Stomach smooth muscle (tissue), 2 donors: ENCODE measurements around the gene VPS26C.
"Not testable (repeated sequence)": the region's sequence is repeated elsewhere in the genome, so short reads cannot be mapped to it uniquely, and the experiment has no call there.

ENCODE experiments used
- H3K27ac ChIP-seq: one replicate; pipeline ENCODE4 v1.7.0; 2013; ENCODE audit warnings: mild to moderate bottlenecking, low read length, inconsistent platforms
- H3K27me3 ChIP-seq, 2 donors: one replicate each; pipeline ENCODE4 v1.7.0; 2013; ENCODE audit warnings: low read length in 2 of 2; ENCODE audit not compliant: insufficient read depth in 2 of 2, control insufficient read depth in 1 of 2
- H3K36me3 ChIP-seq, 2 donors: one replicate each; pipeline ENCODE4 v1.7.0; 2013; ENCODE audit warnings: low read length in 2 of 2; ENCODE audit not compliant: control insufficient read depth in 2 of 2, insufficient read depth in 2 of 2
- H3K4me1 ChIP-seq: one replicate; pipeline ENCODE4 v1.7.0; 2013; ENCODE audit warnings: low read length; ENCODE audit not compliant: control insufficient read depth, insufficient read depth
- H3K4me3 ChIP-seq, 2 donors: one replicate each; pipeline ENCODE4 v1.7.0; 2013; ENCODE audit warnings: low read length in 2 of 2
- H3K9ac ChIP-seq, 2 donors: one replicate each; pipeline ENCODE4 v1.7.0; 2013; ENCODE audit warnings: low read length in 2 of 2, mild to moderate bottlenecking in 1 of 2
- H3K9me3 ChIP-seq, 2 donors: one replicate each; pipeline ENCODE4 v1.7.0; 2013; ENCODE audit warnings: low read length in 2 of 2; ENCODE audit not compliant: control insufficient read depth in 2 of 2
- donor health status: healthy.
- donor health status: Pancreatic carcinoma.

VPS26C gene

DNA sequence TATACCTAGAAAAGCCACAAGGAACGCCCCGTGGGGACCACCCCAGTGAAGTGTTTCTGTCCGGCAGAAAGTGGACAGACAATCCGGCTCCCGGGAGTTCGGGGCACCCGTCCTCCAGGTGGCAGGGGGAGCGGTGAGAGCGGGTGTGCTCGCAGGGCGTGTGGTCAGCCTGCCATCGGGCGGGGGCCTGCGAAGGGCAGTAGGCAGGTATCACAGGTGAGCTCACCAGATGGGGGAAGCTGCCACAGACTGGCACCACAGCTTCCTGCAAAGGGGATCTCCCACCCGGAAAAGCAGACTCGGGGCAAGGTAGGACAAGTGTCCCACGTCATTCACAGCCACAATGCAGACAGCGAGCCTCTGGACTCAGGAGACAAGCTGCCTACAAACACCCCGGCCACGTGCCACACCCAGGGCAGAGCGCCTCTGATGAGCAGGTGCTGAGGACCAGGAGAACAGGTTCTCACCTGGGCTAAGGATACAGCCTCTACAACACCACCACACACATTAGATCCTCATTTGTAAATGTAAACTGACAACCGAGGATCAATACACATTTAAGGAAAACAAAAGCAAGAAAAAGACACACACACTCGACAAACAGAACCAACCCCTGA is 36.4 kb downstream of the VPS26C start:
- Histone ChIP-seq H3K4me3 (no peak overlapping the region), H3K4me1 (no peaks in the 10 kb centered on the region), H3K27me3 (no peaks in the 10 kb centered on the region), H3K36me3 (peaks cover 57 to 59% of the 10 kb centered on the region in 2 donors), H3K27ac (no peak overlapping the region), H3K9ac (no peak overlapping the region), H3K9me3 (no peaks in the 10 kb centered on the region)

- Histone ChIP-seq H3K9me3 (no peaks in the 10 kb centered on the region), H3K9ac (no peak overlapping the region), H3K4me1 (no peaks in the 10 kb centered on the region), H3K4me3 (no peak overlapping the region), H3K36me3 (peaks cover 74 to 75% of the 10 kb centered on the region in 2 donors), H3K27ac (no peak overlapping the region), H3K27me3 (no peaks in the 10 kb centered on the region)
These were observed 39.1 kb downstream of the VPS26C start for GRCh38 chr21:37228003-37228400.

- peaks cover 67 to 71% of the 10 kb centered on the region in 2 donors for H3K36me3 ChIP-seq
- H3K9ac ChIP-seq, result no peak overlapping the region
- no peak overlapping the region for H3K4me3 ChIP-seq
- no peaks in the 10 kb centered on the region for H3K27me3 ChIP-seq
- H3K27ac ChIP-seq, result no peak overlapping the region
- H3K4me1 ChIP-seq, result no peaks in the 10 kb centered on the region
- H3K9me3 ChIP-seq, result no peaks in the 10 kb centered on the region
These were observed 39.8 kb downstream of the VPS26C start for GRCh38 chr21:37227071-37228002.

GRCh38 chr21:37226041-37226920 is 40.9 kb downstream of the VPS26C start:
- peaks cover 57 to 62% of the 10 kb centered on the region in 2 donors for H3K36me3 ChIP-seq
- H3K4me3 ChIP-seq, result no peak overlapping the region
- H3K9me3 ChIP-seq, result no peaks in the 10 kb centered on the region
- no peaks in the 10 kb centered on the region for H3K27me3 ChIP-seq
- H3K9ac ChIP-seq, result no peak overlapping the region
- H3K4me1 ChIP-seq, result peaks cover 2% of the 10 kb centered on the region
- no peak overlapping the region for H3K27ac ChIP-seq

GRCh38 chr21:37224861-37225839 is 42.0 kb downstream of the VPS26C start:
- no peak overlapping the region for H3K4me3 ChIP-seq
- H3K36me3 ChIP-seq, result peaks cover 49 to 53% of the 10 kb centered on the region in 2 donors
- no peaks in the 10 kb centered on the region for H3K9me3 ChIP-seq
- H3K27me3 ChIP-seq, result no peaks in the 10 kb centered on the region
- no peak overlapping the region for H3K9ac ChIP-seq
- peaks cover 8% of the 10 kb centered on the region for H3K4me1 ChIP-seq
- no peak overlapping the region for H3K27ac ChIP-seq

DNA sequence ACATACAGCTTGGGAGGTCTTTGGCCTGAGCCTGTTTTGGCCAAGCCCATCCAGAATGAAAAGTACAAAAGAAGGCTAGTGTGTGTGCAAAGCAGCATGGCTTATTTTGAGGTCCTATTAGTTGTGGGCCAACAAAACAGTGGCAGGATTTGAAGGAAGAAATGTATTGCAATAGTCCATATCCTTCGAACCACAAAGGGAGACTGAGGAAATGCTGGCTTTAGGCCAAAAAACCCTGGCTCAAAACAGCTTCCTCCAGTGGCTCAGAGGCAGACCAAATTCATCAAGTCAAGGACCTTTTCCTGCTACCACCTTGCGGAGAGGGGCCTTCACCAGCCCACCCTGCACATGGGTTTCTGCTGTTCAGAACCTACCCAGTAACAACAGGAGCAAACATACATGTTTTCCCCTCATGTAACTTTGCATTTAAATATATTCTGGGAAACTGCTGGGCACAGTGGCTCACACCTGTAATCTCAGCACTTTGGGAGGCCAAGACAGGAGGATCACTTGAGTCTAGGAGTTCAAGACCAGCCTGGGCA is 43.3 kb downstream of the VPS26C start:
- H3K9me3 ChIP-seq, result no peaks in the 10 kb centered on the region
- peaks cover 11% of the 10 kb centered on the region for H3K4me1 ChIP-seq
- no peak overlapping the region for H3K27ac ChIP-seq
- H3K27me3 ChIP-seq, result no peaks in the 10 kb centered on the region
- no peak overlapping the region for H3K9ac ChIP-seq
- peaks cover 45 to 49% of the 10 kb centered on the region in 2 donors for H3K36me3 ChIP-seq
- H3K4me3 ChIP-seq, result no peak overlapping the region

- not testable (repeated sequence) for H3K4me3 ChIP-seq, H3K9ac ChIP-seq, H3K9me3 ChIP-seq, H3K27me3 ChIP-seq, H3K27ac ChIP-seq
- Histone ChIP-seq H3K36me3 (peaks cover 32 to 33% of the 10 kb centered on the region in 2 donors), H3K4me1 (peaks cover 11% of the 10 kb centered on the region)
These were observed 44.9 kb downstream of the VPS26C start for GRCh38 chr21:37222248-37222647.

- peak overlapping the region; percentile 74 to 76 for H3K9ac ChIP-seq
- peak overlapping the region; percentile 46 for H3K27ac ChIP-seq
- H3K9me3 ChIP-seq, result no peaks in the 10 kb centered on the region
- peaks cover 11% of the 10 kb centered on the region for H3K4me1 ChIP-seq
- H3K4me3 ChIP-seq, result peak overlapping the region; percentile 88 to 97
- H3K36me3 ChIP-seq, result peaks cover 22 to 23% of the 10 kb centered on the region in 2 donors
- no peaks in the 10 kb centered on the region for H3K27me3 ChIP-seq
These were observed 46.0 kb downstream of the VPS26C start for GRCh38 chr21:37220981-37221664.

DNA sequence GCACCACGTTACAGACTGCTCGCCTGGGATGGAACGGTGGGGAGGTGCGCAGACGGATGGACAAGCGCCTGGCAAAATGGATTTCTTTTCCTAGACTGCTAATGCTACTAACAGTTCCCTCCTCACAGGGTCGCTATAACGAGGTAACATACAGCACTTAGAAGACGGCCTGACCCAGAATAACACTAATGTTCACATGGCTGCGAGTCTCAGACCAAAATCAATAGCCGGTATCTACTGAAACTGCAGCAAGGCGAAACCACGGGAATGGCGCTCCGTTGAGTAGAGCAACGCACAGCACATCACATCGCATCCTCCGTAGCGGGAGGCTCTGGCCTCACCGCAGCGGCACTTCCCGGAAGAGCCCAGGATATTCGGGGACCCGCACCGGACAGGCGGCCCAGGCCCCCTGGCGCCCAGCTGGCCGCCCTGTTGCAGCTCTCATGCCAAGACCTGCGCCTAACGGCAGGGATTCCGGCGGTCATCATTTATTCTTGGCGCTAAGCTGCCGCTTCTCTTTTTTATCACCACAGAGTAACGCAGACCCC is 46.6 kb downstream of the VPS26C start:
- H3K27me3 ChIP-seq, result no peaks in the 10 kb centered on the region
- H3K9ac ChIP-seq, result peak overlapping the region; percentile 74 to 76
- H3K4me3 ChIP-seq, result peak overlapping the region; percentile 88 to 97
- H3K9me3 ChIP-seq, result no peaks in the 10 kb centered on the region
- peaks cover 11% of the 10 kb centered on the region for H3K4me1 ChIP-seq
- peaks cover 17% of the 10 kb centered on the region in 2 donors for H3K36me3 ChIP-seq
- peak overlapping the region; percentile 46 for H3K27ac ChIP-seq
